HAP-1 (cell line): ENCODE measurements around the gene FGFR3.

ENCODE experiments used
- DNase-seq, 2 experiments: peaks; one replicate each; pipeline ENCODE4 v3.0.0-alpha.2; 2016 to 2020; ENCODE audit warnings: low spot score in 2 of 2
- H3K27me3 ChIP-seq: fragments of 250-450 bp; sonication (Bioruptor Pico); 2 replicates; pipeline ENCODE4 v1.5.1; 2020; ENCODE audit warnings: low read depth, mild to moderate bottlenecking, moderate library complexity
- H3K36me3 ChIP-seq: fragments of 250-450 bp; sonication (Bioruptor Pico); replicated peaks from 2 replicates; pipeline ENCODE4 v1.5.1; 2020; ENCODE audit warnings: mild to moderate bottlenecking
- H3K4me1 ChIP-seq: fragments of 250-450 bp; sonication (Bioruptor Pico); 2 replicates; pipeline ENCODE4 v1.5.1; 2020; ENCODE audit warnings: mild to moderate bottlenecking
- H3K4me3 ChIP-seq: fragments of 250-450 bp; sonication (Bioruptor Pico); 2 replicates; pipeline ENCODE4 v1.5.1; 2020; ENCODE audit warnings: mild to moderate bottlenecking, moderate library complexity
- H3K9me3 ChIP-seq: fragments of 250-450 bp; sonication (Bioruptor Pico); 2 replicates; pipeline ENCODE4 v1.5.1; 2020; ENCODE audit warnings: mild to moderate bottlenecking, moderate library complexity
- in situ Hi-C: fragments of 300-500 bp; cut with MboI; formaldehyde crosslinking; loops from 3 replicates; pipeline ENCODE4 v1.14.3; 2020; ENCODE audit warnings: low sequenced_read_pairs, inconsistent platforms, mixed read lengths

The FGFR3 gene

GRCh38 chr4:1793940-1794808, 1.1 kb downstream of the FGFR3 start:
- Histone ChIP-seq H3K27me3 (no peaks in the 10 kb centered on the region), H3K4me3 (peak overlapping the region; percentile 58), H3K4me1 (peaks cover 5% of the 10 kb centered on the region; the same call in 1 of the 2 replicates), H3K36me3 (0 out of 2 replicates have a peak, but pooled peaks cover 4% of the 10 kb centered on the region), H3K9me3 (no peaks in the 10 kb centered on the region)
- peak in 1 of 2 experiments; percentile 44 for DNase-seq
- in situ Hi-C loops = no loop called here

GRCh38 chr4:1794809-1795298, 1.8 kb downstream of the FGFR3 start:
- Histone ChIP-seq H3K4me1 (peaks cover 5% of the 10 kb centered on the region; the same call in 1 of the 2 replicates), H3K9me3 (no peaks in the 10 kb centered on the region), H3K36me3 (peaks cover 8% of the 10 kb centered on the region; the same call in 1 of the 2 replicates), H3K4me3 (peak overlapping the region; percentile 58), H3K27me3 (no peaks in the 10 kb centered on the region)
- DNase-seq = peak in 1 of 2 experiments; percentile 54
- in situ Hi-C loops = no loop called here

GRCh38 chr4:1795299-1796195, 2.5 kb downstream of the FGFR3 start:
- H3K4me1 ChIP-seq = peaks cover 5% of the 10 kb centered on the region; the same call in 1 of the 2 replicates
- peak in 1 of 2 experiments; percentile 14 for DNase-seq
- H3K36me3 ChIP-seq = peaks cover 11% of the 10 kb centered on the region; the same call in 1 of the 2 replicates
- H3K27me3 ChIP-seq = no peaks in the 10 kb centered on the region
- in situ Hi-C loops = no loop called here
- peak overlapping the region; percentile 58 for H3K4me3 ChIP-seq
- no peaks in the 10 kb centered on the region for H3K9me3 ChIP-seq

- Histone ChIP-seq H3K36me3 (peaks cover 11% of the 10 kb centered on the region; the same call in 1 of the 2 replicates), H3K27me3 (no peaks in the 10 kb centered on the region), H3K9me3 (no peaks in the 10 kb centered on the region), H3K4me1 (peaks cover 5% of the 10 kb centered on the region; the same call in 1 of the 2 replicates), H3K4me3 (no peak overlapping the region)
- DNase-seq = no peak
- in situ Hi-C loops = no loop called here
Observed at GRCh38 chr4:1796486-1797204, 3.6 kb downstream of the FGFR3 start.

GRCh38 chr4:1797298-1797860, 4.3 kb downstream of the FGFR3 start:
- no peak overlapping the region for H3K4me3 ChIP-seq
- H3K4me1 ChIP-seq = peaks cover 5% of the 10 kb centered on the region; the same call in 1 of the 2 replicates
- in situ Hi-C loops = no loop called here
- DNase-seq = no peak
- H3K9me3 ChIP-seq = no peaks in the 10 kb centered on the region
- peaks cover 13% of the 10 kb centered on the region for H3K36me3 ChIP-seq
- no peaks in the 10 kb centered on the region for H3K27me3 ChIP-seq

GRCh38 chr4:1797861-1798579, 4.9 kb downstream of the FGFR3 start:
- in situ Hi-C loops = no loop called here
- peaks cover 3% of the 10 kb centered on the region; the same call in 1 of the 2 replicates for H3K4me1 ChIP-seq
- H3K4me3 ChIP-seq = no peak overlapping the region
- DNase-seq = no peak
- no peaks in the 10 kb centered on the region for H3K27me3 ChIP-seq
- H3K9me3 ChIP-seq = no peaks in the 10 kb centered on the region
- H3K36me3 ChIP-seq = peaks cover 16% of the 10 kb centered on the region

- no peak overlapping the region for H3K4me3 ChIP-seq
- no peak for DNase-seq
- peaks cover 16% of the 10 kb centered on the region for H3K36me3 ChIP-seq
- peaks cover 3% of the 10 kb centered on the region; the same call in 1 of the 2 replicates for H3K4me1 ChIP-seq
- H3K27me3 ChIP-seq = no peaks in the 10 kb centered on the region
- in situ Hi-C loops = no loop called here
- no peaks in the 10 kb centered on the region for H3K9me3 ChIP-seq
Observed at GRCh38 chr4:1798580-1799386, 5.7 kb downstream of the FGFR3 start.

GRCh38 chr4:1799387-1800375, 6.6 kb downstream of the FGFR3 start:
- Histone ChIP-seq H3K4me1 (peaks cover 3% of the 10 kb centered on the region; the same call in 1 of the 2 replicates), H3K4me3 (no peak overlapping the region), H3K9me3 (no peaks in the 10 kb centered on the region), H3K27me3 (no peaks in the 10 kb centered on the region), H3K36me3 (peaks cover 23% of the 10 kb centered on the region)
- in situ Hi-C loops = no loop called here
- DNase-seq = no peak

GRCh38 chr4:1800805-1801204, 7.7 kb downstream of the FGFR3 start:
- Histone ChIP-seq H3K27me3 (no peaks in the 10 kb centered on the region), H3K4me3 (no peak overlapping the region), H3K36me3 (peaks cover 34% of the 10 kb centered on the region), H3K9me3 (no peaks in the 10 kb centered on the region), H3K4me1 (no peaks in the 10 kb centered on the region)
- DNase-seq = no peak
- in situ Hi-C loops = no loop called here

- no peak for DNase-seq
- no peaks in the 10 kb centered on the region for H3K27me3 ChIP-seq
- no peaks in the 10 kb centered on the region for H3K4me1 ChIP-seq
- peaks cover 40% of the 10 kb centered on the region for H3K36me3 ChIP-seq
- H3K9me3 ChIP-seq = no peaks in the 10 kb centered on the region
- in situ Hi-C loops = no loop called here
- H3K4me3 ChIP-seq = no peak overlapping the region
Observed at GRCh38 chr4:1801286-1801958, 8.3 kb downstream of the FGFR3 start.
